Measurements from ENCODE around the gene BLOC1S2.

The BLOC1S2 gene

DNA sequence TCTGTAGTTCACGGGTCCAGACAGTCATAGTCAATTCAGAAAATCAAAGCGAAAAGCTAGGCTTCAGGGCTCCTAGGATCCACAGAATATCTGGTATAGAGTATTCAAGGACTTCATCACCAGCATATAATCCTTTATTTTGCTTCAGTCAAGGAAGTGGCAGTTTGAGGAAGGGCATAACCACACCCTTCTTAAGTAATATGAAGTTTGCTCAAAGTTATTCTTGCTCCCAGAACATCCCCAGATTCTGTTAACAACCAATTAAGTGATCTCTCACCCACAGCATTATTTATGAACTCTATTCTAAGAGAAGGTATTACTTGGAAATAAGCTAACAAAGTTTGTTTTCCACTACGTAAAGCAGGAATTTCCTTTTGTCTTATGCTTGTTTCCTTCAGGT lies 32.3 kb downstream of the BLOC1S2 start:
- no peak overlapping the region for H3K27ac ChIP-seq
- TF ChIP-seq, protein P1, sequence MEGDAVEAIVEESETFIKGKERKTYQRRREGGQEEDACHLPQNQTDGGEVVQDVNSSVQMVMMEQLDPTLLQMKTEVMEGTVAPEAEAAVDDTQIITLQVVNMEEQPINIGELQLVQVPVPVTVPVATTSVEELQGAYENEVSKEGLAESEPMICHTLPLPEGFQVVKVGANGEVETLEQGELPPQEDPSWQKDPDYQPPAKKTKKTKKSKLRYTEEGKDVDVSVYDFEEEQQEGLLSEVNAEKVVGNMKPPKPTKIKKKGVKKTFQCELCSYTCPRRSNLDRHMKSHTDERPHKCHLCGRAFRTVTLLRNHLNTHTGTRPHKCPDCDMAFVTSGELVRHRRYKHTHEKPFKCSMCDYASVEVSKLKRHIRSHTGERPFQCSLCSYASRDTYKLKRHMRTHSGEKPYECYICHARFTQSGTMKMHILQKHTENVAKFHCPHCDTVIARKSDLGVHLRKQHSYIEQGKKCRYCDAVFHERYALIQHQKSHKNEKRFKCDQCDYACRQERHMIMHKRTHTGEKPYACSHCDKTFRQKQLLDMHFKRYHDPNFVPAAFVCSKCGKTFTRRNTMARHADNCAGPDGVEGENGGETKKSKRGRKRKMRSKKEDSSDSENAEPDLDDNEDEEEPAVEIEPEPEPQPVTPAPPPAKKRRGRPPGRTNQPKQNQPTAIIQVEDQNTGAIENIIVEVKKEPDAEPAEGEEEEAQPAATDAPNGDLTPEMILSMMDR (conservative IDR thresholded peaks at IDR 0.05): no peak

DNA sequence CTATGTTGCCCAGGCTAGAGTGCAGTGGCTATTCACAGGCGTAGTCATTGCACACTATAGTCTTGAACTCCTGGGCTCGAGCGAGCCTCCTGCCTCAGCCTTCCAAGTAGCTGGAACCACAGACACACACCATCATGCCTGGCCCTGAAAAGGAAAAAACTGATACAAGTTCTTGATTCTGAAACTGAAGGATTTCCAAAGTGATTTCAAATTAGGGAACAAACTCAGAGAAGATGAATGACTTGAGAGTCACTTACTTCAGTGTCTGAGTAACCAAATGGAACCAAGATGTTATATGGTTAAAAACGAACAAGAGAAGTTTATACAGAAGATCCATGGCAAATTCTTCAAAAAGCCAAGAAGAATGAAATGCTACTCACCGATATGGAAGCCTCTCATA lies 33.4 kb downstream of the BLOC1S2 start:
- TF ChIP-seq, protein P1 (conservative IDR thresholded peaks at IDR 0.05): no peak
- H3K27ac ChIP-seq: no peak overlapping the region

- TF ChIP-seq, protein P1 (conservative IDR thresholded peaks at IDR 0.05): no peak
- H3K27ac ChIP-seq: no peak overlapping the region
Observed at GRCh38 chr10:100248820-100249219, 37.7 kb downstream of the BLOC1S2 start.

- TF ChIP-seq, protein P1 (conservative IDR thresholded peaks at IDR 0.05): no peak
- H3K27ac ChIP-seq: no peak overlapping the region
Observed at GRCh38 chr10:100245484-100246220, 40.8 kb downstream of the BLOC1S2 start.

DNA sequence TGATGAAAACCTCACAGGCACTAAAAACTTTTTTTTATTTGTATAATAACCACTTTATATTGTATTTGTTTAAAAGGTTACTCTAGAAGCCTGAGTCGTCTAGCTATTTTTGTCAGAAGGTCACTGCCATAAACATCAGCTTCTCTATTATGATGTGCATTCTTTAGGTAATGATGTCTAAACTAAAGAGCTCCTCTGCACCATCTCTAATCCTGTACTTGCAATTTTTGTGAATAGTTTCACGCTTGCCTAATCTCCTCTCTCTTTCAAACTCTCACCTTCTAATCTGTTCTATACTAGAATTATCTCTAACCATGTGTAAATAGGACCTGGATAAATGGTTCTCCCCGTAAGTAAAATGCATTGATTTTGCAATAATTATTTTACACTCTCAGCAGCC lies 46.6 kb downstream of the BLOC1S2 start:
- TF ChIP-seq, protein P1 (conservative IDR thresholded peaks at IDR 0.05): no peak
- H3K27ac ChIP-seq: no peak overlapping the region

DNA sequence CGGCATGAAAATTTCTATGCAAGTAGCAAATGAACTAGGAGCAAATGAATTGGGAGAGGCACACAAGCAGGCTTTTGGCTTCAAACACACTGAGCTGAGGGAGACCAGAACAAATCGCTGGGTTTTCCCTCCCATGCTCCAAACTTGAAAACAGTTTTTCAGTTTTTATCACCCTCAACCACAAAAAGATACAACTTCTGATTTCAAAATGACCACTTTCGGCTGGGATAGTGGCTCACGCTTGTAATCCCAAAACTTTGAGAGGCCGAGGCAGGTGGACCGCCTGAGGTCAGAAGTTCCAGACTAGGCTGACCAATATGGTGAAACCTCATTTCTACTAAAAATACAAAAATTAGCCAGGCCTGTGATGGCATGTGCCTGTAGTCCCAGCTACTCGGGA lies 48.1 kb downstream of the BLOC1S2 start:
- no peak overlapping the region for H3K27ac ChIP-seq
- TF ChIP-seq, protein P1 (conservative IDR thresholded peaks at IDR 0.05): no peak

- TF ChIP-seq, protein P1 (conservative IDR thresholded peaks at IDR 0.05): no peak
Observed at GRCh38 chr10:100232101-100232500, 54.4 kb downstream of the BLOC1S2 start.

More at GRCh38 chr10:100232101-100232500, 54.4 kb downstream of the BLOC1S2 start:
- no peak overlapping the region for H3K27ac ChIP-seq

Measured in VCaP (cell line).